HG03565 (cell line): ENCODE measurements around the gene MYRF.
A peak's percentile ranks its signal among the peaks of the same experiment; 100 is the strongest.

Experiments
- ATAC-seq: cut with Tn5 transposase; IDR thresholded peaks from one replicate; pipeline ENCODE4 v1.9.1; 2021; ENCODE audit warnings: mild to moderate bottlenecking, moderate library complexity; ENCODE audit not compliant: unreplicated experiment

MYRF gene

GRCh38 chr11:61814958-61815789 lies 62.7 kb downstream of the MYRF start:
- peak; percentile 47 for ATAC-seq

GRCh38 chr11:61815790-61816735 lies 63.6 kb downstream of the MYRF start:
- ATAC-seq = no peak

- no peak for ATAC-seq
Measured at GRCh38 chr11:61816736-61817455, 64.5 kb downstream of the MYRF start, which contains the start of gene FADS1. Gene FADS1 (minus strand): TSS chr11:61817003. CDS start chr11:61816929, 74 bp downstream.

- ATAC-seq = no peak
Measured at GRCh38 chr11:61817471-61818202, 65.2 kb downstream of the MYRF start.

- no peak for ATAC-seq
Measured at GRCh38 chr11:61820174-61820573, 67.7 kb downstream of the MYRF start.

GRCh38 chr11:61826930-61827570 lies 74.6 kb downstream of the MYRF start:
- no peak for ATAC-seq

- ATAC-seq = peak; percentile 49
Measured at GRCh38 chr11:61827571-61828378, 75.3 kb downstream of the MYRF start, which contains the start of gene FADS2. Gene FADS2 (plus strand): TSS chr11:61828300. CDS start chr11:61828391, 91 bp downstream.

GRCh38 chr11:61828379-61828628 lies 75.9 kb downstream of the MYRF start:
- no peak for ATAC-seq

- no peak for ATAC-seq
Measured at GRCh38 chr11:61828629-61829407, 76.4 kb downstream of the MYRF start.

- ATAC-seq = no peak
Measured at GRCh38 chr11:61829806-61830205, 77.4 kb downstream of the MYRF start.

- ATAC-seq = no peak
Measured at GRCh38 chr11:61830237-61831105, 78.0 kb downstream of the MYRF start.

- no peak for ATAC-seq
Measured at GRCh38 chr11:61832207-61832606, 79.8 kb downstream of the MYRF start.

GRCh38 chr11:61832754-61833153 lies 80.3 kb downstream of the MYRF start:
- no peak for ATAC-seq

GRCh38 chr11:61833471-61833870 lies 81.0 kb downstream of the MYRF start:
- ATAC-seq = no peak

GRCh38 chr11:61833926-61834277 lies 81.5 kb downstream of the MYRF start:
- ATAC-seq = no peak

- peak; percentile 79 for ATAC-seq
Measured at GRCh38 chr11:61834278-61835048, 82.0 kb downstream of the MYRF start.

GRCh38 chr11:61836193-61836592 lies 83.8 kb downstream of the MYRF start:
- ATAC-seq = no peak
